DMS153 treated with DMSO at 0.1 percent for 48 hours (cell line): ENCODE results near the gene DPYD.
A peak's percentile ranks its signal among the peaks of the same experiment; 100 is the strongest.

ENCODE experiments used
- DNase-seq: peaks from one replicate; lab custom pipeline; 2025; ENCODE audit not compliant: unreplicated experiment; lab: John Stamatoyannopoulos, UW

DPYD gene

DNA sequence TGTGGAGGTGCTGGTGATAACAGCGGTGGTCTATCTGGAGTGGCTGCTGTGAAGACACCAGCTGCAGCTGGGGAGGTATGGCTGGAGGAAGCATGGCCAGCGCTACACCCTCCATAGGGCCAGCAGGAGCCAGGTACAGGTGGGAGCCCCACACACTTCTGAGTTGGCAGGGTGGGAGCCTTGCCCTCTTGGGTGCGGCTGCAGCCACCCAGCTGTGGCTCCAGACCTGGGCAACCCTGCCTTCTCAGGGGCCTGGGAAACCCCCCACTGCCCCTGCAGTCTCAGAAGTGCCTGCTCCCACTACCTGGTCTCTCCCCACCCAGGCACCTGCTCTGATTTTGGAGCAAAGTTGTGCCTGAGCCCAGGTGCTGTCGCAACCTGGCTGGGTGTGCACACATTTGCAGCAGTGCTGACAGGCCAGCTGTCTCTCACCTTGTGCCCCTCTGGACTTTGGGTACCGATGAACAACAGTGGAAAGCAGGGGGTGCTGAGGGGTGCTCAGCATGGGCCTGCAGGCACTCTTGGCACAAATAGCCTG is 76.2 kb downstream of the DPYD start:
- DNase-seq = no peak

DNA sequence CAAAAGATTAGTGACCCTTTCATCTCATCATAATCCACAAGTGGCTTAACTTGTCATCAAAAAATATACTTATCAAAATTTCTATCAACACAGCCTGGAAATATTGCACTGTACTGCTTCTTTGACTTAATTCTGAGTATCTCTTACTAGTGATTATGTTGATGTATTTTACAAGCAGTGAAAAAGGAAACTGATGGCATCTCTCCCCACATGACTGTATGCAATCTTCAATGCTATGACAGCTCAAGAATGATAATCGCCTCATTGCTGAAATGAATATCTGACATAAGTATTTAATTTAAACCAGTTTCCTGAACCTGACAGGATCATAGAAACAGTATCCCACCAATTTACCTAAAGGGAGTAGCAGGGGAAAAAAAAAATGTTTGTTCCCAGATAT is 79.5 kb downstream of the DPYD start:
- DNase-seq = no peak

DNA sequence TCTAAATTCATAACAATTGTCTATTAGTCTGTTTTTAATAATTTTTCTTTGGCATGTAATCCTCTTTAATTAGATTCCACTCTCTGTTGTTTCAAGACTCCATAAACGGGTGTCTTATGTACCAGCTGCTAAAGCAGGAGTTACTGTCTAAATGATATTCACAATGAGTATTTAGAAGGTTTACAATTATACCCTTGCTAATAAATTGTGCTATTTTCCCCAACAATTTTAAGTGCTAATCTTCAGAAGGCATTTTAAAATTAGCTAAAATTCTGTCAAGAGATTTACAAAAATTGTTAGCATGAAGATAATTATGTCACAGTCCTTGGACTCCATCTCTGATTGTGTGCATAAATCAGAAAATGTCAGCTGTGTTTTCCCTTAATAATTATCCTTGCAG is 83.7 kb downstream of the DPYD start:
- no peak for DNase-seq

DNA sequence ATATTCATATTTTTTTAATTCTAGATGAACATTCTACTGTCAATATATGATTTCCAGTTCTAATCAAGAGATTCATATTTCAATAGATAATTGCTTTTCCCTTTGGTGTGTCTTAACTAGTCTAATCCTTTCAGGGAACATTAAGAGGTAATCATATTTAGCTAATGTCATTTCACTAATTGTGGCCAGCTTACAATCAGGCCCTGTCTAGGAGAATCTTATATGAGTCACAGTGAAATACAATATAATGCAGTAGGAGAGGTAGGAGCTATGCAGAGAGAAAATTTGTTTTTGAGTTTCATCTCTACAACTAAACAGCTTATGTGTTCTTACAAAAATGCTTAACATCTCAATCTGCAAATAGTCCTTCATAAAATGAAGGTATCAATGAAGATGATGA is 85.9 kb downstream of the DPYD start:
- no peak for DNase-seq

DNA sequence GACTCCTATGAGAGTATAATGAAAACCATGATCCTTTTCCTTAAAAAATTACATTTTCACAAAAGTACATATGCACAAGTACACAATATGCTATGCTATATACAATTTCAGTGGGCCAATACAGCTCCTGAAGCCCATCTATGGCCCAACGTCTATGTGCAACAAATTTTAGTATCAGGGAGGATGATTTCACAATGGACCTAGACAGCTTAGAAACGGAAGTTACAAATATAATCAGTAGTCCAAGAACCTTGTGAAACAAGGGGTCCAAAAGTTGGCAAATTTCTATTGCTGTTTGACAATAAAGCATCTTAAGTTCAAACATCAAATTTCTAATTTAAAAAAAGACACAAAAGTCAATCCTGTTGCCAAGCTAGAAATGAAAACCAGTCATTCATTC is 87.0 kb downstream of the DPYD start:
- DNase-seq = no peak

DNA sequence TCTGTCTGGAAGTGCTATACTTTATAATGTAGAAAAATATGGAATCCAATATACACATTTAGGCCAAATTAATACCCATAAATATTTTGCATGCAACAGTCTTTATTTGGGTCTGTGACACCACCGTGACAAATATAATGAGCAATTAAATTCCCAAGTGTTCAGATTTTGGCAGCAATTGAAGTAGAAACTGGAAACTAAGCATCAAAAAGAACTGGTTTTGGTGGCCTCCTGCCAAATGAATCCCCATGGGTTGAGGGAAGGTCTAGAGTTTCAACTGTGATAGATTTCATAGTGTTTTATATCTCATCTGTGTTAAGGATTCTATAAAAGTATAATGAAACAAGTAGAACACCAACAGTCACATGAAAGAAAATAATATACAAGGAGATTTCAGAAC is 88.4 kb downstream of the DPYD start:
- DNase-seq = peak; percentile 71

DNA sequence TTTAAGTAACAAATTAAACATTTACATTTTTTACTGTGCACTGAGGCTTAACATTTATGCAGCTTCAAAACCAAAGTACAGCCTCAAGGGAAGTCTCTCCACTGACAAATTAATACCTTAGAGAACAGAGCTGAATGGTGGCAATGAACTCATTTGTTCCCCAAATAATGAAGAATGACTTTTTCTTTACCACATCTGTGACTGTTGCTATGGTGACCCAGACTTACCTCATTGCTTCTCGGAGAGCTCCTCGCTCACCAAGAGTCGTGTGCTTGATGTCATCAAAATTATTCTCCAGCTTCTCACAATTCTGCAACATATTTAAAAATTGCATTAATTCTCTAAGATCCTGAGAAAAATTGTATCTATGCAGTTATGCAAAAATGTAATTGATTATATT is 92.9 kb downstream of the DPYD start:
- no peak for DNase-seq

DNA sequence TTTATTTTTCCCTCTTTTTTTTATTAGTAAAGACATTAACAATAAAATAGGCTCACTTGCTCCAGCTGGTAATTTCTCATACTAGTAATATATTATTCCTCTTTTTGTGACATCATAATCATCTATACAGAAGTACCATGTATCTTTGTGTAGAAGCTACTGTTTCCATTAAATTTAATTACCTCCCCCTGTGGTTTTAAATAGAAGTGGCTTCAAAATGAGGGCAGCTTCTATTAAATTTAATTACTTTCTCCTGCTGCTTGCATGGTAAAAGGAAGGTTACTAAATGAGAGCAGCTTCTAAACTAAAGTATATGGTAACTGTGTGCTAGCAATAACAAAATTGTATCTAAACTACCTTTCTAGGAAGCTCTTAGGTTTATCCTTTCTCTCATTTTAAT is 94.0 kb downstream of the DPYD start:
- DNase-seq = peak; percentile 45

DNA sequence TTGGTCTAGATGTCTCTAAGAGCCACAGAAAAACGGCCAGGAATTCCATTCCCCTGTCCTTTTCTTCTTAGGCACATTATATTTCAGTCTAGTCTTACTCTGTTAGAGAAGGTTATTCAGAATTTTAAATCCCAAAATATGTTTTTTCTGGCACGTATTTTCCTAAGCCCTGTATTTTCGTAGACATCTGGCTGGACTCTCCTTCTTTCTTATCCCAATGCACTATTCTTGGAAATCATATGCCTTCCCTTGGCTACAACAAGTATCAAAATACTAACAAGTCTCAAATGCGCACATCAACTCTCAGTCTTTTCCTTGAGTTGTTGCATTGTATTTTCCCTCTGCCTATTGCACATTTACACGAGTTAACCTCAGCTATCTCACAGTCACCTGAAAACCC is 96.2 kb downstream of the DPYD start:
- DNase-seq = no peak

DNA sequence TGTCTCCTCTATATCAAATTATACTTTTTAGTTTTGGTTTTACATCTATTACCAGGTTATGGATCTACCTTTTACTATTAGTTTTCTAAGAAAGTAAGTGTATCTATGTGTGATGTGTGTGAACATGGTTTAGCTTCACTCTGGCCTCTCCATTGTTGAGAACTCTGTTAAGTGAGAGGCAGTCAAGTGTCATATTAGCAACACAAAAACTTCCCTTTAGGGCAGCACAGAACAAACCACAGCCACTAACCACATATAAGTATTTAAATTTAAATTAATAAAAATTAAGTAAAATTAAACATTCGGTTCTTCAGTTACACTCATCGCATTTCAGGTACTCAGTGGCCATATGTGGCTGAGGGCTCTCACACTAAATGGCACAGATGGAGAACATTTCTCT is 96.6 kb downstream of the DPYD start:
- no peak for DNase-seq

DNA sequence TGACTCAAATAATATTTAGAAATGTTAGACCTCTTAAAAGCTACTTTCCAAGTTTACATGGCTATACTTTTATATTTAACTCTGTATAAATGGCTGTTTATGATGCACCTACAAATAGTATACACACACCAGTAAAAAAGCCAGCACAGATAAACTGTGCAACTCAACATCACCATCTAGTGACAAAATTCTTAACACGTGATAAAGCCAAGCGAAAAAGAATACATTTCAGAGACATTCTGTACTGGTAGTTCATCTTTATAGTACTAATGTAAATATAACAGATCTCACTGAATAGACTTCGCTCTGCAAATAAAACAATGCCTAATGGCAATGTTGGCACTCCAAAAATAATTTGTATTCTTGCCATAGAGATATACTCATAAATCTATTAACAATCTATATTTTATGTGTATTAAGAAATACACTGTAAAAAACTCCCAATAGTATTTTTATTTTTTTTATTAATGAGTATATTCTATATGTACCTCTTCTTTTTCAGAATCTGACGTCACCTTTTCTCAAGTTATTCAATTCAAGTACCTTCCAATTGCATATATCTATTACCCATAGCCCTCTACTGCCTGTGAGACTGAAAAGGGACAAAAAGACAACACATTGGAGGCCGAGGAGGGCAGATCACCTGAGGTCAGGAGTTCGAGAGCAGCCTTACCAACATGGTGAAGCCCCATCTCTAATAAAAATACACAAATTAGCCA is 100.2 kb downstream of the DPYD start:
- DNase-seq = peak; percentile 24

DNA sequence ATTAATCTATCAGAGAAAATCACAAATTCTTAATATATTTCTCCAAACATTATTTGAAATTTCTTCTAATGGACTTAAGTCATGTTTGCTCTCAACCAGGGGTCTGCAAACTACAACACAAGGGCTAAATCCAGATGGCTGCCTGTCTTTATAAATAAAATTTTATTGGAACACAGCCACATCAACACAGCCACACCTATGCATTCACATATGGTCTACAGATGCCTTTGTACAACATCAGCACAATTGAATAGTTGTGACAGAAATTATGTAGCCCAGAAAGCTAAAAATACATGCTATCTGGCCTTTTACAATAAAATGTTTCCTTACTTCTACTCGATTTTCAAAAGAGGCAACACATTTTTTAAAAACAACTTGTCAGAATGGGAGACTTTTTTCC is 103.9 kb downstream of the DPYD start:
- no peak for DNase-seq

DNA sequence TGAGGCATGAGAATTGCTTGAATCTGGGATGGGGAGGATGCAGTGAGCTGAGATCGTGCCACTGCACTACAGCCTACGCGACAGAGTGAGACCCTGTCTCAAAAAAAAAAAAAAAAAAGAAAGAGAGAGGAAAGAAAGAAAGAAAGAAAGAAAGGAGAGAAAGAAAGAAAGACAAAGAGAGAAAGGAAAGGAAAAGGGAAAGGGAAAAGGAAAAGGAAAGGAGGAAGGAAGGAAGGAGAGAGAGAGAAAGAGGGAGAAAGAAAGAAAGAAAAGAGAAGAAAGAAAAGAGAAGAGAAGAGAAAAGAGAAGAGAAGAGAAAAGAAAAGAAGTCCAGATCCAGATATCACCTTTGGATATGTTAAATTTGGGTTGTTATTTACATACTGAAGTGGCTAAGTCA is 106.0 kb downstream of the DPYD start:
- no peak for DNase-seq

DNA sequence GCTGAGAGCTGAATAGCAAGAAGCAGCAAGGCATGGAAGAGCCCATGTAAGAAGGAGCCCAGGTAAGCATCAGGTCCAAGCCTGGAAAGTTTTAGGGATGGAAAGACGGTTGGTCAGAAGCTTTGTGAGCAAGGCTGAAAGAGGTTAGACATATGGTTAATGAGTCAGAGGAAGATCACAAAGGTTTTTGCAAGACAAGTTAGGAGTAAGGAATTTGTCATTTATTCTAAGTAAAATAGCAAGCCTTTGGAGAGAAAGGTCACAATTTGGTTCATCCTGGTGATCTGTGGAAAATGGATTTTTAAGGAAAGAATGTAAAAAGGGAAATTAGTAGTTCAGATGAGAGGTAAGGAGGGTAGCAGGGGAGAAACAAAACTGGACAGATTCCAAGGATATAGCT is 106.7 kb downstream of the DPYD start:
- no peak for DNase-seq

DNA sequence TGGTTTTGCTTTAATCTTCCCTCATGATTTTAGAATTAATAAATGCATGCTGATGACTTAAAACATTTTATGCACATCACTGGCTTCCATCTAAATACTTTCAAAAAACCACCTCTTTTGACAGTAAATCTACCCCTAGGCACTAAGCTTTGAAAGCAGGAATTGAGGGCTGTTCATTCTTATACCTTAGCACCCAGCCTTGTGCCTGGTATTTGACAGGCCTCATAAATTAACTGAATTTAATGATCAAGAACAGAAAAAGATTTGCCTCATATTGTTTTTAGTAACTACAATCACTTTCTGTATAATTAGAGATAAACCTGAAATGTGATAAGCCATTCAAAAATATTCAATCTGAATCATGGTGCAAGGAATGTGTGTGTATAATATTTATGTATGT is 108.8 kb downstream of the DPYD start:
- DNase-seq = no peak

DNA sequence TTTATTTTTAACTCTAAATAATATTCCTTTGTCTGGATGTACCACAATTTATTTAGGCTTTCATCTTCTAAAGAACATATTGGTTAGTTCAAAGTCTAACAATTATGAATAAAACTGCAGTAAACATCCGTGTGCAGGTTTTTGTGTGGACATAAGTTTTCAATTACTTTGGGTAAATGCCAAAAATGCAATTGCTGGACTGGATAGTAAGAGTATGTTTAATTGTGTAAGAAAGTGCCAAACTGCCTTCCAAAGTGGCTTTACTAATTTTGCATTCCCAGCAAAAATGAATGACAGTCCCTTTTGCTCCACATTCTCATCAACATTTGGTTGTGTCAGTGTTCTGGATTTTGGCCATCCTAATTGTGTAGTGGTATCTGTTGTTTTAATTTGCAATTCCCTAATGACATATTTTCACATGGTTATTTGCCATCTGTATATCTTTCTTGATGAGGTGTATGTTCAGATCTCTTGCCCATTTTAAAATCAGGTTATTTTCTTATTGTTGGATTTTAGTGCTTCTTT is 113.8 kb downstream of the DPYD start:
- no peak for DNase-seq

DNA sequence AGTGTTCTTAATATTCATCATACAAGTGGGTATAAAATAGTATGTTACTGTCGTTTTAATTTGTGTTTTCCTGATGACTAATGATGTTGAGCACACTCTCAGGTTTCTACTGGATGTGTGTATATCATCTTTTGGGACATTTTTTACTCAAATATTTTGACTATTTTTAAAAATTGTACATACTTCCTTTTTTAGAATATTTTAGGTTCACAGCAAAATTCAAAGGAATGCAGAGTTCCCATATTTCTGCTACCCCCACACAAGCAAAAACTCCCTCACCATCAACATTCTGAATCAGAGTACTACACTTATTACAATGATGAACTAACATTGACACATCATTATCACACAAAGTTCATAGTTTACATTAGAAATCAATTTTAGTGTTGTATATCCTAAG is 114.5 kb downstream of the DPYD start:
- no peak for DNase-seq

DNA sequence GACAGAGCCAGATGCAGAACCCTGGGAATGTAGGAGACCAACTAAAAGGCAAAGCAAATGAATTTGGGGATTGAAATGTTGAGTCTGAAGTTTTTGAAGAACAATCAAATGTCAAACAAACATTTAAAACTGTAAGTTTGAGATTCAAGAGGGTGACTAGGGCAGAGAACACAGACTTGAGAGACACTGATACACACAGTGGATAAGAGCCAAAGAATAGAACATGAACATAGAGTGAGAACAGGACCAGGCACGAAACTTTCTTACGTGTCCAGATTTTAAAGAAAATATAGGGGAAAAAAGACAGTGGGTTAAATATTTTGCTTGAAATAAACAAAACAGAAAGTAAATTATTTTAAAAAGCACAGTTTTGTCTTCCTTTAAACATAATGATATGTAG is 115.7 kb downstream of the DPYD start:
- no peak for DNase-seq

DNA sequence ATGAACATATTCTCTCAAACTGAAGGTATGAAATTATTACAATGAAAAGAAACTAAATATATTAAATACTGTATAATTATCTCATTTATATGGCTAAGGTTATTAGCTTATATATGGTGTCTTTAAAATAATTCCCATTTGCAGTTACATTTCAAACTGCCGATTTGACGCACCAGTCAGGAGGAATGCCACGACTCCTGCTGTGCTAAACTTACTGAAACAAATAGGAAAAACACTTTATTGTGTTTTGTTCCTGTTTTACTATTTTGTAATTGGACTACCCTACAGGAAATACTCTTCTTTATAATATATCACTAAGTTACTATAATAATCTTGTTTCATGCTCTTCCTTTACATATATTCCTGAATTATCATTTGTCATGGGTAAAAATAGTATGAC is 117.8 kb downstream of the DPYD start:
- DNase-seq = no peak

DNA sequence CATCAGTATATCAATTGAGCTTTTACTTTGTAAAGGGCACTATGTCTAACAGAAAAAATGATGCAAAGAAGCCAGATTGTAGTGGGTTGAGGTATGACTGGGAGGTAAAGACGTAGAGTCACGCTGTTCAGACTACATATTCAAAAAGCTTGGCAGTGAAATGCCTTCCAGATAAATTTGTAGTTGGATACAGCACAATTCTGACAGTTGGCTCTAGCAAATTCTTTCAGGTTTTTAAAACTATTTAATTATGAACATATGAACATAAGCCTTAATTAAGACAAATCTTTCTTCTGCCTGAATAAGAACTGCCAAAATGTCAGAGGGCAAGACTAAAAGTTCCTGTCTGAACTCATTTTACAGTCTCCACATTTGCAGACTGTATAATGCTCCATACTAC is 118.8 kb downstream of the DPYD start:
- no peak for DNase-seq

DNA sequence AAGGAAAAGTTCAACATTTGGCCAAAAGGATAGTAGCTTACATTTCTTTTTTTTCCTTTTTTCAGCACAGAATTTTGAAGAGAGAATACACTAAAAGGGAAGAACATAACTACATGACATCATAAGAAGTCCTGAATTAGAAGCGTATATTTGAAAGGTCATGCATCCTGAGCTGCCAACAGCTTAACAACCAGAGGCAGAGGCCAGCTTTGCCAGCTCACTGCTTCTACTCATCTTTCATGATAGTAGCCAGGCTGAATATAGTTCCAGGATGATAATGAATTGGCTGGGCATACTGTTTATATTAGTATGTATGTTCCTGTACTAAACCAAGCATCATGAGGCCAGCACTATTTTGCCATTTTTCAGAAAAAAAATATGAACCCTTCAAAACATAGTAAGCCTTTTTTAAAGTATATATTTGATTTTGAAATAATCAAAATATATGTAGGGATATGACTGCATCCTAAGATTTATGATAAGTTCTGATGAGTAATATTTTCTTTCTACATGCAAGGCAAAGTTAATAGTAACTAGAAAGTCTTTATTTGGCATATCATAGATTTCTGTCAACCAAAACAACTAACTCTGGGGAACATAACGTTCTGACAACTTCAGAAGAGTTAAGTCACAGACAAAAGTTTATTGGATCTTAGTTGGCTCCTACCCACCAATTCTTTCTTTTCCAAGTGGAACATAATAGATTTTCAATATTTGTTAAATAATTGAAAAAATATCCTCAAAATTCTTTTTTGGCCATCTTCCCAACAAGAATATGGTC is 123.2 kb downstream of the DPYD start:
- DNase-seq = no peak

DNA sequence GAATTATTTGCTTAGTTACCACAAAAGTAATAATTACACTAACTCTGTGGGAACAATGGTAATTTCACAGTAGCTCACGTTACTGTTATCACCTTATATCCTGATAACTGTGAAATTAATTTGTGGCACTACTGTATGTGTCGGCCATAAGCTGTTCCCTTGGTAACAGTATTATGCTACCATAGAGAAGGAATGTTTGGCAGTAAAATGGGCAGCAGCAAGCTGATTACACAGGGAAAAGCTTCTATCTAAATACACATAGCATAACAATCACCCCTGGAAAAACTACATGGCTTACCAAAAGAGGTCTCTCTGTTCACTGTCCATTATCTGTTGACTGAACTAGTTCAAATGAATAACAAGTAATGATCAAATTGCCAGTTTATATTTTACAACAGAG is 124.1 kb downstream of the DPYD start:
- DNase-seq = peak; percentile 76
